Fibroblast of villous mesenchyme (primary cell): ENCODE measurements around the gene NDC80. TPM values are rescaled to one million over a fixed set of nuclear protein-coding genes. Genes with fewer than 3 reads are reported as not detected.

Experiments used
- DNase-seq: peaks from one replicate; pipeline ENCODE4 v3.0.0-alpha.2; 2010; ENCODE audit warnings: low read depth
- H3K4me3 ChIP-seq: 2 replicates; pipeline ENCODE4 v1.5.1; 2011; ENCODE audit warnings: low read depth, mild to moderate bottlenecking, low read length
- CTCF ChIP-seq: IDR thresholded peaks from 2 replicates; pipeline ENCODE4 v1.5.1; 2012; ENCODE audit warnings: low read depth, mild to moderate bottlenecking, low read length; ENCODE audit not compliant: insufficient read depth
- total RNA-seq: library from RNA; depleted of rRNA; stranded (reverse); fragments of >200 nt; gene quantifications from 2 replicates; pipeline ENCODE4 v1.2.3, GENCODE V29; 2012

Gene NDC80
- total RNA-seq, 1 donor, result 25.5 TPM

- no peak overlapping the region for H3K4me3 ChIP-seq
- no peak for TF ChIP-seq CTCF
- no peak for DNase-seq
Measured at GRCh38 chr18:2635586-2635985, 64.2 kb downstream of the NDC80 start.

DNA sequence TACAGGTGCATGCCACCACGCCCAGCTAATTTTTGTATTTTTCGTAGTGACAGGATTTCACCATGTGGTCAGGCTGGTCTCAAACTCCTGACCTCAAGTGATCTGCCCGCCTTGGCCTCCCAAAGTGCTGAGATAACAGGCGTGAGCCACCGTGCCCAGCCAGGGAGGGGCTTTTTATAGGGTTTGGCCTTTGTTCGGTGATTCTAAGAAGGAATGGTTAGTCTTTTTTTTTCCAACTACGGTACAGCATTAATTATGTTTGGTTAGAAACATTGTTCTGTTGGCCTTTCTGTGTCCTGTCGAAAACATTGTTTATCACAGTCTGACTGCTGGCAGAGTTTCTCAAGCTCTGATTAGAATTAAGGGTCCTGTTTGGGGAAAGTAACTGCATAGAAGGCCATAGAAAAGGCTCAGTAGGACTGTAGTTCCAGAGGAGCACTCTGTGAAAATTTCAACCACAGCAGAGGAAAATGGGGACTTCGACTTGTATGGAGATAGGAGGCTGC lies 64.8 kb downstream of the NDC80 start:
- no peak for TF ChIP-seq CTCF
- no peak overlapping the region for H3K4me3 ChIP-seq
- peak; percentile 9 for DNase-seq

GRCh38 chr18:2641638-2642037 lies 70.3 kb downstream of the NDC80 start:
- H3K4me3 ChIP-seq, result peak overlapping the region; percentile 17
- no peak for TF ChIP-seq CTCF
- DNase-seq, result peak; percentile 61

GRCh38 chr18:2642771-2643170 lies 71.4 kb downstream of the NDC80 start:
- TF ChIP-seq CTCF, result no peak
- DNase-seq, result no peak
- H3K4me3 ChIP-seq, result no peak overlapping the region

- DNase-seq, result no peak
- no peak for TF ChIP-seq CTCF
- H3K4me3 ChIP-seq, result no peak overlapping the region
Measured at GRCh38 chr18:2644535-2644934, 73.2 kb downstream of the NDC80 start.

DNA sequence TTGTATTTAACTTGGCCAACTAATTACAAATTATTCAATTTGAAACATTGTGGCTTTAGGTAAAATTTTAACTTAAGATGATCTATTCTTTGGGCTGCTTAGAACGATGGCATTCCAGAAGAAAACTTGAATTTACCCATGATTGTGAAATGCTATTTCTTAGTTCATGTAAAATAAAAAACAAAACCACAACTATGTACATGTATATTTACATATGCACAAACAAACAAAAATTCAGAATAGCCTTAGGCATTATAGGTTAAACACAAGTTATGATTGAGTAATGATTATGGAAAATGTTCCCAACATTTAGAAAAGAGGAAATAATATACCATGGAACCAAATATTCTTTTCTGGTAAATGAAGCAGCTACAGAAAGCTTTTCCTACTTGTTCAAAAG lies 80.6 kb downstream of the NDC80 start:
- no peak overlapping the region for H3K4me3 ChIP-seq
- no peak for TF ChIP-seq CTCF
- no peak for DNase-seq

DNA sequence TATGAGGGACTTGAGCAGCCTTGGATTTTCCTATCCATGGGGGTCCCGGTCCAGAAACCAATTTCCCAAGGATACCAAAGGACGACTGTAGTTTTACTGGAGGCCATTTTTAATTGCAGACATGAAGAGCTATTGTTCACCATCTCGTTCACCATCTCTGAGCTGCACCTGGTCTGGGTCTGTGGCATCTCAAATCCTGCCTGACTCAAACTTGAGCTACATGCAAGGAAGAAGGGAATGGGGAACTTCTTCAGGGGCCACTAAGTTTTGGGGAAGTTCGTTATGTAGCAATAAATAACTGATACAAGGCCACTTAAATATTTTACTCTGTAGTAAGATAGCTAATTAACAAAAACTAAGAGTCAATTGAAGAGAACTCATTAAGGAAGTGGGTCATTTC lies 82.1 kb downstream of the NDC80 start:
- no peak for DNase-seq
- TF ChIP-seq CTCF, result no peak
- H3K4me3 ChIP-seq, result no peak overlapping the region
